ENCODE data around the gene ANKDD1A. TPM values are rescaled to one million over a fixed set of nuclear protein-coding genes. Genes with fewer than 3 reads are reported as not detected.

Gene ANKDD1A
- total RNA-seq, 1 experiment from 2014 or later = 6.8 TPM

- no TSS peak for BruUV-seq (replicated peaks)
- POLR2A ChIA-PET = interaction anchor here (0.5 to 0.6 kb wide), 3 partner anchors 14 to 75 kb away, joined by 3 read pairs; no protein-coding TSS in a partner anchor
These were observed 8.0 kb downstream of the ANKDD1A start for GRCh38 chr15:64919721-64920120.

GRCh38 chr15:64921711-64922110, 10.0 kb downstream of the ANKDD1A start:
- DNase-seq (ENCODE audit: low read depth, low spot score) = no peak
- H3K4me3 ChIP-seq (ENCODE audit: low read depth in 2 of 2, low read length in 2 of 2) = no peak overlapping the region
- no peak for TF ChIP-seq TCF7L2 (IDR thresholded peaks at IDR 0.05; ENCODE audit: low read depth, low read length)
- no peak for TF ChIP-seq SIN3A (IDR thresholded peaks at IDR 0.05; ENCODE audit: borderline replicate concordance, insufficient read depth, low read depth, low read length)
- no peak for TF ChIP-seq REST (IDR thresholded peaks at IDR 0.05; ENCODE audit: insufficient read depth in 1 of 2, low read depth in 2 of 2, low read length in 1 of 2)
- no peak for TF ChIP-seq POLR2AphosphoS5 (IDR thresholded peaks at IDR 0.05; ENCODE audit: low read depth, low read length)
- TF ChIP-seq CTCF (IDR thresholded peaks at IDR 0.05) = no peak
- ATAC-seq = no peak
- CTCF ChIA-PET = no interaction called here
- H3K36me3 ChIP-seq (ENCODE audit: control insufficient read depth, insufficient read depth, low read length) = no peaks in the 10 kb centered on the region
- POLR2A ChIA-PET = interaction anchor here (0.6 kb wide), 1 partner anchor 777 kb away, joined by 13 read pairs; no protein-coding TSS in a partner anchor
- in situ Hi-C loops (cut with HindIII; ENCODE audit: low pct_unique_long_range_greater_than_20kb, low sequenced_read_pairs) (no loop called here), intact Hi-C loops (cut with micrococcal nuclease; ENCODE audit: unreplicated experiment) (no loop called here)
- no peaks in the 10 kb centered on the region for H3K4me1 ChIP-seq (ENCODE audit: control insufficient read depth, insufficient read depth, low read length)
- H3K27ac ChIP-seq (ENCODE audit: low read length) = no peak overlapping the region
- H3K27me3 ChIP-seq (ENCODE audit: control insufficient read depth, insufficient read depth, low read length) = no peaks in the 10 kb centered on the region
- H3K9me3 ChIP-seq (ENCODE audit: control insufficient read depth, insufficient read depth, low read depth, low read length) = no peaks in the 10 kb centered on the region
- BruUV-seq (replicated peaks) = no TSS peak

More at GRCh38 chr15:64919721-64920120, 8.0 kb downstream of the ANKDD1A start:
- TF ChIP-seq REST (IDR thresholded peaks at IDR 0.05; ENCODE audit: insufficient read depth in 1 of 2, low read depth in 2 of 2, low read length in 1 of 2) = no peak
- TF ChIP-seq SIN3A (IDR thresholded peaks at IDR 0.05; ENCODE audit: borderline replicate concordance, insufficient read depth, low read depth, low read length) = no peak
- TF ChIP-seq TCF7L2 (IDR thresholded peaks at IDR 0.05; ENCODE audit: low read depth, low read length) = no peak
- TF ChIP-seq CTCF (IDR thresholded peaks at IDR 0.05) = no peak
- no peak for TF ChIP-seq POLR2AphosphoS5 (IDR thresholded peaks at IDR 0.05; ENCODE audit: low read depth, low read length)
- CTCF ChIA-PET = no interaction called here
- intact Hi-C loops (cut with micrococcal nuclease; ENCODE audit: unreplicated experiment) = no loop called here
- Histone ChIP-seq H3K9me3 (ENCODE audit: control insufficient read depth, insufficient read depth, low read depth, low read length) (no peaks in the 10 kb centered on the region), H3K36me3 (ENCODE audit: control insufficient read depth, insufficient read depth, low read length) (no peaks in the 10 kb centered on the region), H3K27me3 (ENCODE audit: control insufficient read depth, insufficient read depth, low read length) (no peaks in the 10 kb centered on the region), H3K4me3 (ENCODE audit: low read depth in 2 of 2, low read length in 2 of 2) (no peak overlapping the region), H3K27ac (ENCODE audit: low read length) (no peak overlapping the region), H3K4me1 (ENCODE audit: control insufficient read depth, insufficient read depth, low read length) (no peaks in the 10 kb centered on the region)
- no peak for DNase-seq (ENCODE audit: low read depth, low spot score)
- ATAC-seq = no peak
- in situ Hi-C loops (cut with HindIII; ENCODE audit: low pct_unique_long_range_greater_than_20kb, low sequenced_read_pairs) = no loop called here

Data from Panc1 (cell line).